ENCODE measurements around the gene MACROH2A2. TPM values are rescaled to one million over a fixed set of nuclear protein-coding genes. Genes with fewer than 3 reads are reported as not detected.

The MACROH2A2 gene
- total and polyA plus RNA-seq, 2 of the 13 experiments (the other 11 are each of a cell fraction or from before 2014, with no cell fraction given) = 9.8 to 43.1 TPM

DNA sequence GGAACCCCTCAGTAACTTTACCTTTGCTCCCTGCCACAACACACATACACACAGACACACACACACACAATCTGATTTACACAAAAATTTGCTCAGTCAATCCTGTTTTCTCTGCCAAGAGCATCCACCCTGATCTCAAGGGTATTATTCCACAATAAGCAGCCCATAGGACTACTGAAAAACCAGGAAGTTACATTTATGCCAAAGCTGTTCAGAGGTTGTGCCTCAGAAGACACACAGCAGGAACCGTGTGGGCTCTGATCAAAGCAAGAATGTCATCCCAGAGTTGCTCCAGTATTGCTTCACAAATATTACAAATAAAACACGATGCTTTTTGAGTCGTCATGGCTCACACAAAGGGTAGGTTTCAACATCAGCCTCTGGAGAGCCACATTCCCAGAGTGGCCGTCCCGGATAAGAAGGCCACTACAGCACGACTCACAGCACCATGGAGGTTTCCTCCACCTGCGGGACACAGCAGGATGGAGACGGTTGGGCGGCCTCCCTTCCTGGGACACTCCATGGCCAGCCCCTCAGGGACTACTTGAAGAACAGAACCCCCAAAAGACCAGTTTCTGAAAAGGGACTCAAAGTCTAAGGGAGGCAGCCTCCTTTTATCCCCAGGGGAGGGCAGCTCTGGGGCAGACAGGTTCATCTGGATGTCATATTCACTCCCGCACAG is 78.4 kb downstream of the MACROH2A2 start (continued):
- TF ChIP-seq TBL1XR1 (IDR thresholded peaks at IDR 0.05; ENCODE audit: borderline replicate concordance, low read length, partially characterized antibody) (peak; percentile 24), KAT8 (CRISPR knock-in tag; IDR thresholded peaks at IDR 0.05) (peak; percentile 32), ZNF121 (CRISPR knock-in tag; IDR thresholded peaks at IDR 0.05) (peak; percentile 98), TFDP2 (CRISPR knock-in tag; IDR thresholded peaks at IDR 0.05) (no peak), SSRP1 (CRISPR knock-in tag; IDR thresholded peaks at IDR 0.05) (peak; percentile 70; the same call in 1 of the 2 replicates), ZNF770 (CRISPR knock-in tag; IDR thresholded peaks at IDR 0.05) (peak; percentile 87; the same call in 1 of the 2 replicates), RAD21 (CRISPR knock-in tag; IDR thresholded peaks at IDR 0.05) (no peak), SATB2 (CRISPR knock-in tag; IDR thresholded peaks at IDR 0.05) (0 out of 2 replicates have a peak, but pooled peaks have one; percentile 54), KDM2A (CRISPR knock-in tag; IDR thresholded peaks at IDR 0.05; ENCODE audit: borderline replicate concordance, low read depth) (peak; percentile 42; the same call in 1 of the 2 replicates), ZNF674 (CRISPR knock-in tag; IDR thresholded peaks at IDR 0.05; ENCODE audit: low read depth) (no peak), CBFB (CRISPR knock-in tag; IDR thresholded peaks at IDR 0.05) (0 out of 2 replicates have a peak, but pooled peaks have one; percentile 24), THRA (CRISPR knock-in tag; IDR thresholded peaks at IDR 0.05; ENCODE audit: borderline replicate concordance) (peak; percentile 30; the same call in 1 of the 2 replicates), ZSCAN30 (CRISPR knock-in tag; IDR thresholded peaks at IDR 0.05) (no peak), THAP11 (CRISPR knock-in tag; IDR thresholded peaks at IDR 0.05) (peak; percentile 34), PHF21A (CRISPR knock-in tag; IDR thresholded peaks at IDR 0.05) (no peak; the same call in 1 of the 2 replicates), HHEX (CRISPR knock-in tag; IDR thresholded peaks at IDR 0.05) (no peak), CREM (IDR thresholded peaks at IDR 0.05) (peak; percentile 52; the same call in 1 of the 2 replicates), CREM (CRISPR knock-in tag; IDR thresholded peaks at IDR 0.05) (no peak), TGIF2 (CRISPR knock-in tag; IDR thresholded peaks at IDR 0.05) (peak; percentile 76), KDM4B (CRISPR knock-in tag; IDR thresholded peaks at IDR 0.05) (no peak), HNF4G (IDR thresholded peaks at IDR 0.05; ENCODE audit: borderline replicate concordance, low read depth, low read length) (peak; percentile 67), HNF4G (CRISPR knock-in tag; IDR thresholded peaks at IDR 0.05; ENCODE audit: borderline replicate concordance, low read depth) (no peak), NFYC (CRISPR knock-in tag; IDR thresholded peaks at IDR 0.05) (0 out of 2 replicates have a peak, but pooled peaks have one; percentile 14), ZNF570 (CRISPR knock-in tag; IDR thresholded peaks at IDR 0.05; ENCODE audit: borderline replicate concordance) (no peak), ELF1 (CRISPR knock-in tag; IDR thresholded peaks at IDR 0.05) (peak; percentile 70), HMG20A (CRISPR knock-in tag; IDR thresholded peaks at IDR 0.05; ENCODE audit: borderline replicate concordance) (peak; percentile 40; the same call in 1 of the 2 replicates)
- TF ChIP-seq, protein P1, sequence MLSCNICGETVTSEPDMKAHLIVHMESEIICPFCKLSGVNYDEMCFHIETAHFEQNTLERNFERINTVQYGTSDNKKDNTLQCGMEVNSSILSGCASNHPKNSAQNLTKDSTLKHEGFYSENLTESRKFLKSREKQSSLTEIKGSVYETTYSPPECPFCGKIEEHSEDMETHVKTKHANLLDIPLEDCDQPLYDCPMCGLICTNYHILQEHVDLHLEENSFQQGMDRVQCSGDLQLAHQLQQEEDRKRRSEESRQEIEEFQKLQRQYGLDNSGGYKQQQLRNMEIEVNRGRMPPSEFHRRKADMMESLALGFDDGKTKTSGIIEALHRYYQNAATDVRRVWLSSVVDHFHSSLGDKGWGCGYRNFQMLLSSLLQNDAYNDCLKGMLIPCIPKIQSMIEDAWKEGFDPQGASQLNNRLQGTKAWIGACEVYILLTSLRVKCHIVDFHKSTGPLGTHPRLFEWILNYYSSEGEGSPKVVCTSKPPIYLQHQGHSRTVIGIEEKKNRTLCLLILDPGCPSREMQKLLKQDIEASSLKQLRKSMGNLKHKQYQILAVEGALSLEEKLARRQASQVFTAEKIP (CRISPR knock-in tag; IDR thresholded peaks at IDR 0.05; ENCODE audit: borderline replicate concordance) = no peak
